Uterus (tissue), 4 donors: ENCODE measurements around the gene EIF6. TPM values are rescaled to one million over a fixed set of nuclear protein-coding genes. Genes with fewer than 3 reads are reported as not detected.

Source experiments
- DNase-seq, 2 donors: peaks; one replicate each; pipeline ENCODE4 v3.0.0-alpha.2; 2019 to 2020
- H3K27ac ChIP-seq, 2 donors: fragments of 200-600 bp; sonication (generic); 1 replicate in 1 of 2; 2 replicates in 1 of 2; pipeline ENCODE4 v1.5.1; 2016 to 2018
- H3K27me3 ChIP-seq, 2 donors: fragments of 200-600 bp; sonication (generic); one replicate each; pipeline ENCODE4 v1.5.1; 2018 to 2019; ENCODE audit warnings: control low read depth in 1 of 2
- H3K36me3 ChIP-seq, 2 donors: fragments of 200-600 bp; sonication (generic); one replicate each; pipeline ENCODE4 v1.5.1; 2019; ENCODE audit warnings: control low read depth in 1 of 2
- H3K4me1 ChIP-seq, 2 donors: fragments of 200-600 bp; sonication (generic); one replicate each; pipeline ENCODE4 v1.5.1; 2018 to 2019; ENCODE audit warnings: control low read depth in 1 of 2
- H3K4me3 ChIP-seq, 2 donors: fragments of 200-600 bp; sonication (generic); 1 replicate in 1 of 2; 2 replicates in 1 of 2; pipeline ENCODE4 v1.5.1; 2018 to 2019; ENCODE audit warnings: mild to moderate bottlenecking in 1 of 2
- H3K9me3 ChIP-seq, 2 donors: fragments of 200-600 bp; sonication (generic); one replicate each; pipeline ENCODE4 v1.5.1; 2019; ENCODE audit warnings: control low read depth in 1 of 2
- CTCF ChIP-seq, 4 experiments: fragments of 200-600 bp in 2 of 4; fragments of 450-650 bp in 2 of 4; sonication (generic) in 2 of 4; IDR thresholded peaks; one replicate each; pipeline ENCODE4 v1.5.1; 2016 to 2019; ENCODE audit warnings: antibody characterized with exemption in 4 of 4, mild to moderate bottlenecking in 2 of 4, moderate library complexity in 1 of 4
- POLR2A ChIP-seq, 2 donors: fragments of 450-650 bp; IDR thresholded peaks; one replicate each; pipeline ENCODE4 v1.6.1; 2016; ENCODE audit warnings: antibody characterized with exemption in 2 of 2, mild to moderate bottlenecking in 1 of 2, moderate library complexity in 1 of 2
- intact Hi-C: fragments of 100-400 bp; cut with DNase I; formaldehyde crosslinking; loops from one replicate; pipeline ENCODE4 v1.15.1; 2023; ENCODE audit warnings: low total_unique reads
- total RNA-seq, 4 donors: library from RNA; depleted of rRNA in 3 of 4; stranded (reverse); fragments of >200 nt in 3 of 4; gene quantifications; one replicate each; pipeline versions ENCODE4 v1.1.0 to v1.2.4, GENCODE V29; 2014 to 2023
- donor health status: DM: yes; HTN: yes; CAD: no.

Gene EIF6
- total RNA-seq, 4 donors from 2014 or later, result 33.8 to 80.9 (median 66.8) TPM

- intact Hi-C loops, result no loop called here
- H3K27ac ChIP-seq, result no peak overlapping the region
- TF ChIP-seq CTCF (IDR thresholded peaks at IDR 0.05), result no peak
- TF ChIP-seq POLR2A (IDR thresholded peaks at IDR 0.05), result no peak
- no peak overlapping the region for H3K4me3 ChIP-seq
- H3K4me1 ChIP-seq, result no peaks in the 10 kb centered on the region
- no peaks in the 10 kb centered on the region for H3K9me3 ChIP-seq
- H3K27me3 ChIP-seq, result no peaks in the 10 kb centered on the region
- no peaks in the 10 kb centered on the region for H3K36me3 ChIP-seq
- DNase-seq, result no peak
These were observed 10.5 kb upstream of the EIF6 start for GRCh38 chr20:35295058-35295457.

GRCh38 chr20:35294293-35294685, 9.7 kb upstream of the EIF6 start:
- Histone ChIP-seq H3K9me3 (no peaks in the 10 kb centered on the region), H3K27ac (no peak overlapping the region), H3K4me1 (no peaks in the 10 kb centered on the region), H3K27me3 (no peaks in the 10 kb centered on the region), H3K36me3 (no peaks in the 10 kb centered on the region), H3K4me3 (no peak overlapping the region)
- TF ChIP-seq CTCF (IDR thresholded peaks at IDR 0.05) (no peak), POLR2A (IDR thresholded peaks at IDR 0.05) (no peak)
- no peak for DNase-seq
- intact Hi-C loops, result no loop called here

GRCh38 chr20:35293303-35294292, 9.0 kb upstream of the EIF6 start:
- no peak for TF ChIP-seq POLR2A (IDR thresholded peaks at IDR 0.05)
- TF ChIP-seq CTCF (IDR thresholded peaks at IDR 0.05), result no peak
- intact Hi-C loops, result no loop called here
- Histone ChIP-seq H3K27me3 (no peaks in the 10 kb centered on the region), H3K36me3 (no peaks in the 10 kb centered on the region), H3K27ac (no peak overlapping the region), H3K4me1 (no peaks in the 10 kb centered on the region), H3K4me3 (no peak overlapping the region), H3K9me3 (no peaks in the 10 kb centered on the region)
- DNase-seq, result no peak

GRCh38 chr20:35292504-35293285, 8.1 kb upstream of the EIF6 start:
- TF ChIP-seq POLR2A (IDR thresholded peaks at IDR 0.05) (no peak), CTCF (IDR thresholded peaks at IDR 0.05) (no peak)
- no peak for DNase-seq
- H3K27ac ChIP-seq, result no peak overlapping the region
- H3K27me3 ChIP-seq, result no peaks in the 10 kb centered on the region
- no peak overlapping the region for H3K4me3 ChIP-seq
- H3K4me1 ChIP-seq, result no peaks in the 10 kb centered on the region
- H3K36me3 ChIP-seq, result no peaks in the 10 kb centered on the region
- H3K9me3 ChIP-seq, result no peaks in the 10 kb centered on the region
- intact Hi-C loops, result no loop called here
